Measurements from ENCODE around the gene LOXHD1.

Gene LOXHD1

DNA sequence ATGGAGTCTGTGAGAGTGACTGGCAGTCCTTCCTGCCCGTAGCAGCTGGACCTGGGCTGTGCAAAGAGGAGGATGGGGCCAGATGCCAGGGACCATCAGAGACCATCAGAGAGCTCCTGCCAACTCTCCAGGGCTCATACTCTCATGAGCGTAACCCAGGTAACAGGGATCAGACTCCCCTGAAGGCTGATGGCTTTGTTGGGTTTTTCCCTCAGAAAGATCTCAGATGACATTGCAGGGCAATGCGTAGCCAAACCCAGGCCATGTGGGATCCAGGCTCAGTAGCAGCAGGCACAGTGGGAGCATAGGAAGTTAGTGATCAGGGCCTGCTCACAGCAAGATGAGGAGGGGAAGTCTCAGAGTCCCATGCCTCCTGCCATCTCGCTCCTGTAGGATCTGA lies 218.0 kb downstream of the LOXHD1 start:
- ChIA-PET POLR2A (no interaction called here), CTCF (no interaction called here)
- DNase-seq (ENCODE audit: low read depth, low spot score): no peak
- no peak overlapping the region for H3K4me3 ChIP-seq (ENCODE audit: low read depth, low read length)
- TF ChIP-seq, protein P1, sequence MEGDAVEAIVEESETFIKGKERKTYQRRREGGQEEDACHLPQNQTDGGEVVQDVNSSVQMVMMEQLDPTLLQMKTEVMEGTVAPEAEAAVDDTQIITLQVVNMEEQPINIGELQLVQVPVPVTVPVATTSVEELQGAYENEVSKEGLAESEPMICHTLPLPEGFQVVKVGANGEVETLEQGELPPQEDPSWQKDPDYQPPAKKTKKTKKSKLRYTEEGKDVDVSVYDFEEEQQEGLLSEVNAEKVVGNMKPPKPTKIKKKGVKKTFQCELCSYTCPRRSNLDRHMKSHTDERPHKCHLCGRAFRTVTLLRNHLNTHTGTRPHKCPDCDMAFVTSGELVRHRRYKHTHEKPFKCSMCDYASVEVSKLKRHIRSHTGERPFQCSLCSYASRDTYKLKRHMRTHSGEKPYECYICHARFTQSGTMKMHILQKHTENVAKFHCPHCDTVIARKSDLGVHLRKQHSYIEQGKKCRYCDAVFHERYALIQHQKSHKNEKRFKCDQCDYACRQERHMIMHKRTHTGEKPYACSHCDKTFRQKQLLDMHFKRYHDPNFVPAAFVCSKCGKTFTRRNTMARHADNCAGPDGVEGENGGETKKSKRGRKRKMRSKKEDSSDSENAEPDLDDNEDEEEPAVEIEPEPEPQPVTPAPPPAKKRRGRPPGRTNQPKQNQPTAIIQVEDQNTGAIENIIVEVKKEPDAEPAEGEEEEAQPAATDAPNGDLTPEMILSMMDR (IDR thresholded peaks at IDR 0.05; ENCODE audit: insufficient read depth, low read length, missing control alignments): no peak

DNA sequence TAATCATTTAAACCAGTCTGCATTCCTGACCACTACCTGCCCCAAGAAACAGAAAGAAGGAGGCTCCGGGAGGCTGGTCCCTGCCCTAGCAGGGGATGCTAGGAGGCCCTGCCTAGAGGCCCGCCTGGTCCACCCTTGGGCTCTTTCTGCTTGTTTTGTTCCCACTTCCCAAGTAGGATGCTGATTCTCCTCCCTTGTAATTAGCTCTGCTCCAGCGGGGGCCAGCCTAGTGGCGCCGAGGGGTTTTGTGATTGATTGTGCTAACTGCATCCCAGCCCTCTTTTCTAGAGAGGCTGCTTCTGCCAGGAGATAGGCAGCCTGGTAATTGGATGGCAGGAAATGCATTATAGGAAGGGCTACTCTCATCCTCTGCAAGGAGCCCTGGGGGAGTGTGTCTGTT lies 220.0 kb downstream of the LOXHD1 start:
- DNase-seq (ENCODE audit: low read depth, low spot score): no peak
- H3K4me3 ChIP-seq (ENCODE audit: low read depth, low read length): no peak overlapping the region
- POLR2A ChIA-PET: no interaction called here
- CTCF ChIA-PET: no interaction called here
- TF ChIP-seq, protein P1 (IDR thresholded peaks at IDR 0.05; ENCODE audit: insufficient read depth, low read length, missing control alignments): no peak

DNA sequence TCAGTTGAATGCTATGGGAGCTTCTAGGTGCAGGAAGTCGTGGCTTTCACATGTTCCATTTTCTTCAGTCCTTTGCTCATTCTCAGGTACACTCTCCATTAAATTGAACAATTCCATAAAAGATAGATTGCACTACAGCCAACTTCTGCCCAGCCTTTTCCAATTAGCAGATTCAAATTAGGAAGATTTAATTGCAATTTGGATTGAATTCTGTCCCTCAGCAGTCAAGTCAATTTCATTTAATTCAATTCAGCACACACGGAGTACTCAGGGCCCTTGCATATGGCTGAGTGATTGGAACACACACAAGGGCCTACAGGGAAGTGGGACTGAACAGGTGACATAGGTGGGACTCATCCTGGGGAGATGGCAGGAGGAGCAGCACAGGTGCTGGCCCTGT lies 220.4 kb downstream of the LOXHD1 start:
- ChIA-PET CTCF (no interaction called here), POLR2A (no interaction called here)
- TF ChIP-seq, protein P1 (IDR thresholded peaks at IDR 0.05; ENCODE audit: insufficient read depth, low read length, missing control alignments): no peak
- H3K4me3 ChIP-seq (ENCODE audit: low read depth, low read length): no peak overlapping the region
- no peak for DNase-seq (ENCODE audit: low read depth, low spot score)

DNA sequence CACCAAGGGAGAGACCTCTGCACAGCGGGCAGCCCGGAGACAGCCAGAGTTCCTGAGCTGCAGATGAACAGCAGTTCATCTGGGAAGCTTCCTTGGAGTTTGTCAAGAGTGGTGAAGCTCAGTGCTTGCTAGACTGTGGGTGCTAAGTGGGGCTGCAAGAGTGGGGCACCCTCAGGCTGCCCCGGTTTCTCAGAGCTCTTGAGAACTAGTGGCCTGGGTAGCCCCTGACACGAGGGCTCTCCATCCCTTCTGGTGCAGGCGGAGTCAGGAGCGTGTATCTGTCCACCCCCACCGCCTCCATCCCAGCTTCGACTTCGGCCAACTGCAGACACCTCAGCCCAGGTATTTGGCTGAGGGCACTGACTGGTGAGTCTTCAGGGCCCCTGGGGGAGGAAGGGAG lies 222.0 kb downstream of the LOXHD1 start:
- TF ChIP-seq, protein P1 (IDR thresholded peaks at IDR 0.05; ENCODE audit: insufficient read depth, low read length, missing control alignments): no peak
- POLR2A ChIA-PET: no interaction called here
- CTCF ChIA-PET: no interaction called here
- no peak overlapping the region for H3K4me3 ChIP-seq (ENCODE audit: low read depth, low read length)
- DNase-seq (ENCODE audit: low read depth, low spot score): no peak

DNA sequence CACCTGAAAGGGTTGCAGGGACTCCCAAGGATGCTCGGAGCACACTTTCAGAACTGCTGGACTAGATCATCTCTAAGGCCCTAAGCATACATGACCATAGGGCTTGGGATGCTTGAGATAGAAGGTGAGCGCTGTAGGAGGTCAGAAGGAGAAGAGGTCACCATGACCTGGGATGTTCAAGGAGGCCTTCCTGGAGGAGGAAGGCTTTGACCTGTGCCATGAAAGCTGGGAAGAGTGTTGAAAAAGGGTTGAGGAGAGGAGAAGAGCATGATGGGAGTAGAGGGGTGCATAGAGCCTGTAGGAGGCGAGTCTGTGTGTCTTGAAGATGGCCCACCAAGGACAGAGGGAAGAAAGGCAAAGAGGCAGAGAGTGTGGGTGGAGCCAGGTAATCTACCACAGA lies 222.4 kb downstream of the LOXHD1 start:
- no peak overlapping the region for H3K4me3 ChIP-seq (ENCODE audit: low read depth, low read length)
- CTCF ChIA-PET: no interaction called here
- TF ChIP-seq, protein P1 (IDR thresholded peaks at IDR 0.05; ENCODE audit: insufficient read depth, low read length, missing control alignments): no peak
- DNase-seq (ENCODE audit: low read depth, low spot score): no peak
- POLR2A ChIA-PET: no interaction called here

DNA sequence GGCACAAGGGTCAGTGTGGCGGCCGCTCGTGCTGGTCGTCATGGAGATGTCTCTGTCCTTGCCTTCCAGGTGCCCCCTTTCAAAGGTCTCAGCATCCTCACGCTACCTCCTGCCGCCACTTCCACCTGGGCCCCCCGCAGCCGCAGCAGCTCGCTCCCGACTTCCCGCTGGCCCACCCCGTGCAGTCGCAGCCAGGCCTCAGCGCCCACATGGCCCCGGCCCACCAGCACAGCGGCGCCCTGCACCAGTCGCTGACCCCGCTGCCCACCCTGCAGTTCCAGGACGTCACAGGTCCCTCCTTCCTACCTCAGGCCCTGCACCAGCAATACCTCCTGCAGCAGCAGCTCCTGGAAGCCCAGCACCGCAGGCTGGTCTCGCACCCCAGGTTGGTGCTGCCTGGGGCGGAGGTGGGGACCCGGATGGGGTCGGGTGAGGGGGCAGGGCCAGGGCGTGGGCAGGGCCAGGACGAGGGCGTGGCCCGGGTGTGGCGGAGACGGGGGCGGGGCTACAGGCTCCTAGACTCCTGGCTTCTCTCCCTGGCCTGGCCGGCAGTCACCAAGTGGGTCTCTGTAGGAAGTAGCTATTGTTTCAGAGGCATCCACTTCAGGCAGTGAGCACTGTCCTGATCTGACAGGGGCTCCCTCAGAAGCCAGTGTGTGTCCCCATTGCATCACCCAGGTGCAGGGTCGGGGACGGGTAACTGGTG lies 223.7 kb downstream of the LOXHD1 start:
- ChIA-PET POLR2A (no interaction called here), CTCF (no interaction called here)

More for the DNA sequence above, 223.7 kb downstream of the LOXHD1 start:
- no peak overlapping the region for H3K4me3 ChIP-seq (ENCODE audit: low read depth, low read length)
- no peak for DNase-seq (ENCODE audit: low read depth, low spot score)
- TF ChIP-seq, protein P1 (IDR thresholded peaks at IDR 0.05; ENCODE audit: insufficient read depth, low read length, missing control alignments): no peak
